DLD1 (cell line): Measurements from ENCODE around the gene SLC7A1.

Experiments used
- in situ Hi-C: cut with HindIII; loops from 2 replicates; pipeline ENCODE4 v1.10.0; 2017; ENCODE audit warnings: low sequenced_read_pairs

SLC7A1 gene

GRCh38 chr13:29583073-29583785 is 12.3 kb downstream of the SLC7A1 start:
- in situ Hi-C loops, result no loop called here

GRCh38 chr13:29582171-29582570 is 13.3 kb downstream of the SLC7A1 start:
- in situ Hi-C loops, result no loop called here

GRCh38 chr13:29581666-29582065 is 13.8 kb downstream of the SLC7A1 start:
- in situ Hi-C loops, result no loop called here

GRCh38 chr13:29579094-29579493 is 16.4 kb downstream of the SLC7A1 start:
- in situ Hi-C loops, result no loop called here

- in situ Hi-C loops, result no loop called here
Observed at GRCh38 chr13:29578300-29579085, 17.0 kb downstream of the SLC7A1 start.

- in situ Hi-C loops, result no loop called here
Observed at GRCh38 chr13:29577136-29578051, 18.1 kb downstream of the SLC7A1 start.

- in situ Hi-C loops, result no loop called here
Observed at GRCh38 chr13:29576581-29576980, 18.9 kb downstream of the SLC7A1 start.

GRCh38 chr13:29575098-29575497 is 20.4 kb downstream of the SLC7A1 start:
- in situ Hi-C loops, result no loop called here

- in situ Hi-C loops, result no loop called here
Observed at GRCh38 chr13:29573190-29573589, 22.3 kb downstream of the SLC7A1 start.

GRCh38 chr13:29572575-29572974 is 22.9 kb downstream of the SLC7A1 start:
- in situ Hi-C loops, result no loop called here

- in situ Hi-C loops, result no loop called here
Observed at GRCh38 chr13:29571876-29572570, 23.5 kb downstream of the SLC7A1 start.

- in situ Hi-C loops, result no loop called here
Observed at GRCh38 chr13:29570051-29570654, 25.3 kb downstream of the SLC7A1 start.

GRCh38 chr13:29569253-29570050 is 26.0 kb downstream of the SLC7A1 start:
- in situ Hi-C loops, result no loop called here

GRCh38 chr13:29568731-29569130 is 26.8 kb downstream of the SLC7A1 start:
- in situ Hi-C loops, result no loop called here

- in situ Hi-C loops, result no loop called here
Observed at GRCh38 chr13:29567411-29567810, 28.1 kb downstream of the SLC7A1 start.

- in situ Hi-C loops, result no loop called here
Observed at GRCh38 chr13:29566206-29566605, 29.3 kb downstream of the SLC7A1 start.

- in situ Hi-C loops, result no loop called here
Observed at GRCh38 chr13:29564818-29565217, 30.7 kb downstream of the SLC7A1 start.

GRCh38 chr13:29564373-29564772 is 31.1 kb downstream of the SLC7A1 start:
- in situ Hi-C loops, result no loop called here

GRCh38 chr13:29563941-29564340 is 31.5 kb downstream of the SLC7A1 start:
- in situ Hi-C loops, result no loop called here
